ENCODE data around the gene IFIH1.
A peak's percentile ranks its signal among the peaks of the same experiment; 100 is the strongest.

The IFIH1 gene

GRCh38 chr2:162342321-162342720 lies 23.8 kb upstream of the IFIH1 start:
- no peak for ATAC-seq

GRCh38 chr2:162340822-162341221 lies 22.3 kb upstream of the IFIH1 start:
- ATAC-seq: no peak
- no peak for TF ChIP-seq ZFP30 (CRISPR knock-in tag; IDR thresholded peaks at IDR 0.05)
- no peak for TF ChIP-seq BACH2 (CRISPR knock-in tag; IDR thresholded peaks at IDR 0.05; ENCODE audit: borderline replicate concordance)
- TF ChIP-seq ZFP3 (CRISPR knock-in tag; IDR thresholded peaks at IDR 0.05): no peak
- TF ChIP-seq TOX (CRISPR knock-in tag; IDR thresholded peaks at IDR 0.05; ENCODE audit: borderline replicate concordance): no peak
- TF ChIP-seq POU6F1 (CRISPR knock-in tag; IDR thresholded peaks at IDR 0.05; ENCODE audit: borderline replicate concordance, low read depth): no peak
- no peak for TF ChIP-seq ESRRG (CRISPR knock-in tag; IDR thresholded peaks at IDR 0.05)
- no peak for TF ChIP-seq CSDC2 (CRISPR knock-in tag; IDR thresholded peaks at IDR 0.05)
- no peak for TF ChIP-seq PPARA (CRISPR knock-in tag; IDR thresholded peaks at IDR 0.05; ENCODE audit: borderline replicate concordance)
- no peak for TF ChIP-seq TSHZ2 (CRISPR knock-in tag; IDR thresholded peaks at IDR 0.05)
- TF ChIP-seq RARB (CRISPR knock-in tag; IDR thresholded peaks at IDR 0.05): no peak

More at GRCh38 chr2:162342321-162342720, 23.8 kb upstream of the IFIH1 start:
- no peak for TF ChIP-seq ZC3H10 (CRISPR knock-in tag; IDR thresholded peaks at IDR 0.05)
- no peak for TF ChIP-seq TOX (CRISPR knock-in tag; IDR thresholded peaks at IDR 0.05; ENCODE audit: borderline replicate concordance)
- TF ChIP-seq ZFP3 (CRISPR knock-in tag; IDR thresholded peaks at IDR 0.05): no peak
- no peak for TF ChIP-seq GLIS3 (CRISPR knock-in tag; IDR thresholded peaks at IDR 0.05)
- TF ChIP-seq CSDC2 (CRISPR knock-in tag; IDR thresholded peaks at IDR 0.05): no peak
- TF ChIP-seq ZNF70 (CRISPR knock-in tag; IDR thresholded peaks at IDR 0.05): no peak

GRCh38 chr2:162337868-162338267 lies 19.4 kb upstream of the IFIH1 start:
- TF ChIP-seq CREB5 (CRISPR knock-in tag; IDR thresholded peaks at IDR 0.05; ENCODE audit: low read depth) (no peak), ARNTL (CRISPR knock-in tag; IDR thresholded peaks at IDR 0.05; ENCODE audit: borderline replicate concordance, low read depth) (no peak), ZC3H10 (CRISPR knock-in tag; IDR thresholded peaks at IDR 0.05) (no peak), SNAI2 (CRISPR knock-in tag; IDR thresholded peaks at IDR 0.05) (no peak), ZNF565 (CRISPR knock-in tag; conservative IDR thresholded peaks at IDR 0.05; ENCODE audit: low read depth) (no peak)
- no peak for ATAC-seq

- no peak for TF ChIP-seq OSR1 (CRISPR knock-in tag; IDR thresholded peaks at IDR 0.05)
- ATAC-seq: peak; percentile 94
Measured at GRCh38 chr2:162333968-162334367, 15.5 kb upstream of the IFIH1 start.

GRCh38 chr2:162330881-162331280 lies 12.4 kb upstream of the IFIH1 start:
- no peak for ATAC-seq
- no peak for TF ChIP-seq ARNTL (CRISPR knock-in tag; IDR thresholded peaks at IDR 0.05; ENCODE audit: borderline replicate concordance, low read depth)
- no peak for TF ChIP-seq BACH2 (CRISPR knock-in tag; IDR thresholded peaks at IDR 0.05; ENCODE audit: borderline replicate concordance)
- TF ChIP-seq SNAI2 (CRISPR knock-in tag; IDR thresholded peaks at IDR 0.05): no peak
- TF ChIP-seq ZC3H10 (CRISPR knock-in tag; IDR thresholded peaks at IDR 0.05): no peak
- TF ChIP-seq ZNF8 (CRISPR knock-in tag; IDR thresholded peaks at IDR 0.05): no peak
- TF ChIP-seq PPARA (CRISPR knock-in tag; IDR thresholded peaks at IDR 0.05; ENCODE audit: borderline replicate concordance): no peak
- TF ChIP-seq ESRRG (CRISPR knock-in tag; IDR thresholded peaks at IDR 0.05): no peak
- TF ChIP-seq ZFP3 (CRISPR knock-in tag; IDR thresholded peaks at IDR 0.05): no peak
- TF ChIP-seq ISL1 (CRISPR knock-in tag; IDR thresholded peaks at IDR 0.05): no peak
- TF ChIP-seq TOX (CRISPR knock-in tag; IDR thresholded peaks at IDR 0.05; ENCODE audit: borderline replicate concordance): no peak
- TF ChIP-seq CSRNP3 (CRISPR knock-in tag; IDR thresholded peaks at IDR 0.05): no peak
- no peak for TF ChIP-seq TCF4 (CRISPR knock-in tag; IDR thresholded peaks at IDR 0.05; ENCODE audit: borderline replicate concordance)
- TF ChIP-seq PATZ1 (CRISPR knock-in tag; IDR thresholded peaks at IDR 0.05; ENCODE audit: borderline replicate concordance): no peak
- TF ChIP-seq ZFP30 (CRISPR knock-in tag; IDR thresholded peaks at IDR 0.05): no peak
- TF ChIP-seq POU6F1 (CRISPR knock-in tag; IDR thresholded peaks at IDR 0.05; ENCODE audit: borderline replicate concordance, low read depth): no peak
- no peak for TF ChIP-seq ZNF70 (CRISPR knock-in tag; IDR thresholded peaks at IDR 0.05)
- no peak for TF ChIP-seq GLIS3 (CRISPR knock-in tag; IDR thresholded peaks at IDR 0.05)
